ENCODE results near the gene AGK. TPM values are rescaled to one million over a fixed set of nuclear protein-coding genes. Genes with fewer than 3 reads are reported as not detected.

Gene AGK
- total RNA-seq, 1 donor from 2014 or later: 35.0 TPM

- peaks cover 4% of the 10 kb centered on the region for H3K9me3 Mint-ChIP-seq
- no peak overlapping the region for H3K4me3 Mint-ChIP-seq
- TF ChIP-seq CTCF (IDR thresholded peaks at IDR 0.05; ENCODE audit: unreplicated experiment): no peak
- H3K4me1 Mint-ChIP-seq: no peaks in the 10 kb centered on the region
- no peak for DNase-seq (ENCODE audit: low spot score in 2 of 2, unreplicated experiment in 2 of 2)
- H3K27me3 Mint-ChIP-seq (ENCODE audit: low read depth): no peaks in the 10 kb centered on the region
- no peak overlapping the region for H3K27ac Mint-ChIP-seq
- peaks cover 27% of the 10 kb centered on the region for H3K36me3 Mint-ChIP-seq
Observed at GRCh38 chr7:141674702-141675101, 123.5 kb downstream of the AGK start.

GRCh38 chr7:141675436-141676215, 124.4 kb downstream of the AGK start:
- Mint-ChIP-seq H3K27ac (no peak overlapping the region), H3K9me3 (peaks cover 4% of the 10 kb centered on the region), H3K4me1 (no peaks in the 10 kb centered on the region), H3K36me3 (peaks cover 30% of the 10 kb centered on the region), H3K4me3 (no peak overlapping the region), H3K27me3 (ENCODE audit: low read depth) (no peaks in the 10 kb centered on the region)
- no peak for DNase-seq (ENCODE audit: low spot score in 2 of 2, unreplicated experiment in 2 of 2)
- no peak for TF ChIP-seq CTCF (IDR thresholded peaks at IDR 0.05; ENCODE audit: unreplicated experiment)

GRCh38 chr7:141676618-141677017, 125.4 kb downstream of the AGK start:
- no peak for DNase-seq (ENCODE audit: low spot score in 2 of 2, unreplicated experiment in 2 of 2)
- H3K4me1 Mint-ChIP-seq: no peaks in the 10 kb centered on the region
- no peak overlapping the region for H3K4me3 Mint-ChIP-seq
- H3K27me3 Mint-ChIP-seq (ENCODE audit: low read depth): no peaks in the 10 kb centered on the region
- peaks cover 4% of the 10 kb centered on the region for H3K9me3 Mint-ChIP-seq
- H3K27ac Mint-ChIP-seq: no peak overlapping the region
- peaks cover 32% of the 10 kb centered on the region for H3K36me3 Mint-ChIP-seq
- TF ChIP-seq CTCF (IDR thresholded peaks at IDR 0.05; ENCODE audit: unreplicated experiment): no peak

- no peaks in the 10 kb centered on the region for H3K9me3 Mint-ChIP-seq
- no peak for TF ChIP-seq CTCF (IDR thresholded peaks at IDR 0.05; ENCODE audit: unreplicated experiment)
- no peak overlapping the region for H3K27ac Mint-ChIP-seq
- H3K27me3 Mint-ChIP-seq (ENCODE audit: low read depth): no peaks in the 10 kb centered on the region
- DNase-seq (ENCODE audit: low spot score in 2 of 2, unreplicated experiment in 2 of 2): no peak
- H3K4me1 Mint-ChIP-seq: no peaks in the 10 kb centered on the region
- H3K36me3 Mint-ChIP-seq: peaks cover 25% of the 10 kb centered on the region
- no peak overlapping the region for H3K4me3 Mint-ChIP-seq
Observed at GRCh38 chr7:141679014-141679413, 127.8 kb downstream of the AGK start.

- Mint-ChIP-seq H3K4me1 (peaks cover 5% of the 10 kb centered on the region), H3K4me3 (no peak overlapping the region), H3K9me3 (no peaks in the 10 kb centered on the region), H3K36me3 (peaks cover 23% of the 10 kb centered on the region), H3K27ac (no peak overlapping the region), H3K27me3 (ENCODE audit: low read depth) (no peaks in the 10 kb centered on the region)
- no peak for DNase-seq (ENCODE audit: low spot score in 2 of 2, unreplicated experiment in 2 of 2)
- TF ChIP-seq CTCF (IDR thresholded peaks at IDR 0.05; ENCODE audit: unreplicated experiment): no peak
Observed at GRCh38 chr7:141685285-141686023, 134.2 kb downstream of the AGK start.
